GM12864 (cell line): ENCODE data around the gene UNC13D.

Experiments used
- DNase-seq: peaks from one replicate; pipeline ENCODE4 v3.0.0-alpha.2; 2011; ENCODE audit warnings: low read depth
- H3K4me3 ChIP-seq: 2 replicates; pipeline ENCODE4 v1.5.1; 2011; ENCODE audit warnings: mild to moderate bottlenecking, low read depth, low read length, control low read depth
- CTCF ChIP-seq: IDR thresholded peaks from 2 replicates; pipeline ENCODE4 v1.5.1; 2011; ENCODE audit warnings: low read depth, mild to moderate bottlenecking, moderate library complexity, low read length, control low read depth, inconsistent platforms; ENCODE audit errors: missing control alignments

Gene UNC13D

GRCh38 chr17:75824050-75824552, 20.1 kb downstream of the UNC13D start:
- no peak for TF ChIP-seq CTCF
- DNase-seq = no peak
- H3K4me3 ChIP-seq = no peak overlapping the region

GRCh38 chr17:75823257-75824041, 20.8 kb downstream of the UNC13D start:
- no peak for DNase-seq
- no peak overlapping the region for H3K4me3 ChIP-seq
- no peak for TF ChIP-seq CTCF

DNA sequence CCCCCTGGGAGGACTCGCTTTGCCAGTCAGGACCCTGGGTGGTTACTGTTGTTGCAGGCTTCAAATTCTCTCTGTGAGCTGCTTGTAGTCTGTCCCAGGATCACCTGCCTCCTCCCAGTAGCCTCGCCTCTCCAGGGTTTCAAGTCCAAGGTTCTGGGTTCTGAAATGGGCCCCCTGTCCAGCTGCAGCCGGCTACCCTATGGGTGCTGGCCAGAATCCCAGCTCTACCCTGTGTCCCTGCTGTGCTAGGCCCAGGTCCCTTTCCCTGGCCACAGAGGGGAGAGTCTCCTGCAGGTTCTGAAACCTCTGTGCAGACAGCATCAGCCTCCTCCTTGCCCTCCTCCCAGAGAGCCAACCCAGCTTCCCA, 21.4 kb downstream of the UNC13D start:
- TF ChIP-seq CTCF = no peak
- H3K4me3 ChIP-seq = no peak overlapping the region
- DNase-seq = no peak

- no peak for TF ChIP-seq CTCF
- DNase-seq = no peak
- H3K4me3 ChIP-seq = no peak overlapping the region
Observed at GRCh38 chr17:75822119-75822799, 21.9 kb downstream of the UNC13D start.

GRCh38 chr17:75821552-75821951, 22.7 kb downstream of the UNC13D start:
- no peak for DNase-seq
- H3K4me3 ChIP-seq = no peak overlapping the region
- no peak for TF ChIP-seq CTCF

DNA sequence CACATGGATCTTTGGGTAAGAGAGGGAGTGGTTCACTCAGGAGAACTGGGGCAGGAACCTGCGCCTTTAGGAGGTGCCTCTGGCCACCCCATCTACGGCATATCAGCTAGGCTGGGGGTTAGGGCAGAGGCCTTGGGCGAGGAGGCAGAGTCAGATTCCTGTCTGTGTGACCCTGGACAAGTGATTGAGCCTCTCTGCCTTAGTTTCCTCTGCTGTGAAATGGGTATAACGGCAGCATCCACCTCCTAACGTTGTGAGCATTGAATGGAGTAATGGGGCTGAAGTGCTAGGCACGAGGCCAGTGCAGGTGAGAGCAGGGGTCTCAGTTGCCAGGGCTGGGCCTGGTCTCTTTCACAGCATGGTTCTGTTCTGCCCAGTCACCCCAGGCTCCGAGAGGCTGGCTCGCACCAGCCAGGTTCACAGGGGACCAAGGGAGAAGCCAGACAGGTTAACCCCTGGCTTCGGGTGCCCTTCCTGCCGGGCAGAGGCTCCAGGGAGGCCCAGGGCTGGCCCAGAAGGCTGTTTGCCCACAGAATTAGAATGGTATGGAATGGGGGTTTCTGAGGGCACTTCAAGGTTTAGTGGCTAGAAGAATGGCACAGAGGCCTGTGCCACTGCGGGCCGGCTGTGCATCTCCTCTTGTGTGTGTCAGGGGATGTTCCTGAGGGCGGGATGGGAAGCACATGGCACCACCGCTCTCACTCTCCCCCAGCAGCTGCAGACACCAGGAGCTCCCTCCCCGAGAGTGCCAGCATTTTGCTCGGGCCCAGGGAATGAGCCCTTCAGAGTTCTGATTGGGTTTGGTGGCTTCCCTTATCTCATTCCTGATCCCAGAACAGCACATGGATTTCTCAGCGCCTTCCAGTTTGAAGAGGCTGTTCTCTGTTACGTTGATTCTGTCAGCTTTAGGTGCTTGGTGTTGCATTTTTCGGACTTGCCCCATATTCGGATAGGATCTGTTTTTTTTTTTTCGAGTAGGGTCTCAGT, 23.8 kb downstream of the UNC13D start:
- TF ChIP-seq CTCF = no peak
- no peak for DNase-seq
- no peak overlapping the region for H3K4me3 ChIP-seq
